ENCODE results near the gene MAPK8. TPM values are rescaled to one million over a fixed set of nuclear protein-coding genes. Genes with fewer than 3 reads are reported as not detected.
A peak's percentile ranks its signal among the peaks of the same experiment; 100 is the strongest.

MAPK8 gene
- total and polyA plus RNA-seq, 9 of the 15 experiments (the other 6 are each of a cell fraction or from before 2014, with no cell fraction given), result 6.4 to 159 (median 71.0) TPM

- TF ChIP-seq ZMIZ1 (IDR thresholded peaks at IDR 0.05; ENCODE audit: low read depth in 2 of 2, low read length in 2 of 2) (0 out of 4 replicates have a peak, but pooled peaks of 1 of the 2 experiments have one; percentile 17), ZNF551 (CRISPR knock-in tag; IDR thresholded peaks at IDR 0.05) (no peak), ZNF12 (CRISPR knock-in tag; IDR thresholded peaks at IDR 0.05) (peak; percentile 75; the same call in 1 of the 2 replicates), KLF13 (tag; IDR thresholded peaks at IDR 0.05; ENCODE audit: borderline replicate concordance, low read depth) (peak; percentile 82), ZNF583 (CRISPR knock-in tag; IDR thresholded peaks at IDR 0.05) (peak; percentile 75; the same call in 1 of the 2 replicates), MXI1 (IDR thresholded peaks at IDR 0.05; ENCODE audit: low read depth, low read length) (peak; percentile 30; the same call in 1 of the 2 replicates), FOXP4 (CRISPR knock-in tag; IDR thresholded peaks at IDR 0.05; ENCODE audit: borderline replicate concordance) (peak; percentile 100), MCM7 (IDR thresholded peaks at IDR 0.05) (no peak), HBP1 (CRISPR knock-in tag; IDR thresholded peaks at IDR 0.05) (no peak), ZFP36 (IDR thresholded peaks at IDR 0.05; ENCODE audit: low read depth, low read length, partially characterized antibody) (no peak), CEBPG (CRISPR knock-in tag; IDR thresholded peaks at IDR 0.05) (peak; percentile 73), CEBPG (tag; conservative IDR thresholded peaks at IDR 0.05 in 1 of 2, IDR thresholded peaks at IDR 0.05 in 1 of 2) (no peak), SIRT6 (IDR thresholded peaks at IDR 0.05; ENCODE audit: low read depth, low read length) (no peak)
- TF ChIP-seq, protein P1, sequence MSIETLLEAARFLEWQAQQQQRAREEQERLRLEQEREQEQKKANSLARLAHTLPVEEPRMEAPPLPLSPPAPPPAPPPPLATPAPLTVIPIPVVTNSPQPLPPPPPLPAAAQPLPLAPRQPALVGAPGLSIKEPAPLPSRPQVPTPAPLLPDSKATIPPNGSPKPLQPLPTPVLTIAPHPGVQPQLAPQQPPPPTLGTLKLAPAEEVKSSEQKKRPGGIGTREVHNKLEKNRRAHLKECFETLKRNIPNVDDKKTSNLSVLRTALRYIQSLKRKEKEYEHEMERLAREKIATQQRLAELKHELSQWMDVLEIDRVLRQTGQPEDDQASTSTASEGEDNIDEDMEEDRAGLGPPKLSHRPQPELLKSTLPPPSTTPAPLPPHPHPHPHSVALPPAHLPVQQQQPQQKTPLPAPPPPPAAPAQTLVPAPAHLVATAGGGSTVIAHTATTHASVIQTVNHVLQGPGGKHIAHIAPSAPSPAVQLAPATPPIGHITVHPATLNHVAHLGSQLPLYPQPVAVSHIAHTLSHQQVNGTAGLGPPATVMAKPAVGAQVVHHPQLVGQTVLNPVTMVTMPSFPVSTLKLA (conservative IDR thresholded peaks at IDR 0.05), result peak; percentile 94
- TF ChIP-seq, protein P2, sequence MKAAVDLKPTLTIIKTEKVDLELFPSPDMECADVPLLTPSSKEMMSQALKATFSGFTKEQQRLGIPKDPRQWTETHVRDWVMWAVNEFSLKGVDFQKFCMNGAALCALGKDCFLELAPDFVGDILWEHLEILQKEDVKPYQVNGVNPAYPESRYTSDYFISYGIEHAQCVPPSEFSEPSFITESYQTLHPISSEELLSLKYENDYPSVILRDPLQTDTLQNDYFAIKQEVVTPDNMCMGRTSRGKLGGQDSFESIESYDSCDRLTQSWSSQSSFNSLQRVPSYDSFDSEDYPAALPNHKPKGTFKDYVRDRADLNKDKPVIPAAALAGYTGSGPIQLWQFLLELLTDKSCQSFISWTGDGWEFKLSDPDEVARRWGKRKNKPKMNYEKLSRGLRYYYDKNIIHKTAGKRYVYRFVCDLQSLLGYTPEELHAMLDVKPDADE (conservative IDR thresholded peaks at IDR 0.05; ENCODE audit: control insufficient read depth, low read depth, low read length), result peak; percentile 67
Observed at GRCh38 chr10:48306265-48306869, at the start of gene MAPK8 (continued).

All from K562 (cell line).